HG03196 (cell line): Measurements from ENCODE around the gene CCDC122.

Experiments used
- ATAC-seq: cut with Tn5 transposase; IDR thresholded peaks from one replicate; pipeline ENCODE4 v1.9.1; 2021; ENCODE audit not compliant: unreplicated experiment

CCDC122 gene

DNA sequence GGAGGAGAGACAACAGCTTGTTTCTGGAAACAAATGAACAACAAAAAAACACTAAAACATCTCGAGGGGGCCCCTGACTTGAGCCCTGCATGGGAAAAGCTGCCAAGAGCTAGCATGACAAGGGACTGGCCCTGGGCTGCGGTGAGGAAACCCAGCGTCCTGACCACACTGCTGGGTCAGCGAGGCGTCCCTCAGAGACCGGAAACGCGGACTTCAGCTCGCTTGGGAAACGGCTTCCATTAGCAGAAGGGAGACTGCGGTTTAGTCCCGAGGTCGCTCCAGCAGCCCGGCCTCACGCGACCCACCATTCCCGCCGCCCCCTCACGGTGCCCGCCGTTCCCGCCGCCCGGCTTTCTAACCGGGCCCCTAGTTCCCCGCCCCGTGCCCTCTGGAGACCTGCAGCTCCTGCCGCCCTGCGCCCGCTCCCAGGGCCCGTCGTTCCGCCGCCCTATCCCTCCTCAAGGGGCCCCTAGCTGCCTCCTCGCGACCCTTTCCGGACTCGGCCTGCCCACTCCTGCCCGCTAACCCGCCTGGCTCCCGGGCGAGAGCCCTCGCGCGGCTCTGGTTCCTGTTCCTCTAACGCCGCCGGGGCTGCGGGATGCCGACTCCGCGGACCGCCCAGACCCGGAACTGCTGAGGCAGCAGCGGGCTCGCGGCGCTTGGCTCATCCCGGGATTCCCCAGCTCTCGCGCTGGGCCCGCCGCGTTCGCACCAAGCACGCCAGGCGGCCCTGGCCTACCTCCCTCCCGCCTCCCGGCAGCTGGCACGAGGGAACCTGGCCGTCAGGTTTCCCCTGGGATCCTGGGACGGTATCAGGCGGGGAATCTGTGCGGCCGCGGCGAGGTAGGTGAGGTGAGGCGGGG lies at the start of gene CCDC122:
Gene CCDC122 (minus strand): TSS at position 849 of the 863 bp plus-strand sequence. CDS start 10,364 bp downstream, outside the sequence.
- peak; percentile 74 for ATAC-seq

DNA sequence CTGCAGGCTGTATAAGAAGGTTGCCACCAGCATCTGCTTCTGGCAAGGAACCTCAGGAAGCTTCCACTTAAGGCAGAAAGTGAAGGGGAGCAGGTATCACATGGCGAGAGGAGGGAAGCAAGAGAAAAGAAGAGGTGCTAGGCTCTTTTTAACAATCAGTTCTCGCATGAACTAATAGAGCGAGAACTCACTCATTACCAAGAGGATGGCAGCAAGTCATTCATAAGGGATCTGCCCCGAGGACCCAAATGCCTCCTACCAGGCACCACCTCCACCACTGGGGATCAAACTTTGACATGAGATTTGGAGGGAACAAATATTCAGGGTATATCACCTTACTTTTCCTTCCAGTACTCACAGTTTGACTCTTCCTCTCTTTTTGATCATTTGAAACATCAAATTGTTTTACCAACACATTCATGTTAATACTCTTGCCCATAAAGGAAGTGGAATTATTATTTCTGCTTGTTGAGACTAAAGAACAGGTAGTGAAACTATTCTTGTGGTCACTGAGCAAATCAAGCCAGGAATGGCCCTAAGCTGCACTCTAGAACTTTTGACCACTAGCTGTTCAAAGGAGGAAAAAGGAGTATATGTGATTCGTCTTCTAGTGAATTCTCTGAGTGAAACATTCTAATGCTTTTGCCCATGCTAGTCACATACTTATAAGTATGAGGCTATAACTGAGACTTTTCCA lies 45.2 kb upstream of the CCDC122 start:
- ATAC-seq, result peak; percentile 65

DNA sequence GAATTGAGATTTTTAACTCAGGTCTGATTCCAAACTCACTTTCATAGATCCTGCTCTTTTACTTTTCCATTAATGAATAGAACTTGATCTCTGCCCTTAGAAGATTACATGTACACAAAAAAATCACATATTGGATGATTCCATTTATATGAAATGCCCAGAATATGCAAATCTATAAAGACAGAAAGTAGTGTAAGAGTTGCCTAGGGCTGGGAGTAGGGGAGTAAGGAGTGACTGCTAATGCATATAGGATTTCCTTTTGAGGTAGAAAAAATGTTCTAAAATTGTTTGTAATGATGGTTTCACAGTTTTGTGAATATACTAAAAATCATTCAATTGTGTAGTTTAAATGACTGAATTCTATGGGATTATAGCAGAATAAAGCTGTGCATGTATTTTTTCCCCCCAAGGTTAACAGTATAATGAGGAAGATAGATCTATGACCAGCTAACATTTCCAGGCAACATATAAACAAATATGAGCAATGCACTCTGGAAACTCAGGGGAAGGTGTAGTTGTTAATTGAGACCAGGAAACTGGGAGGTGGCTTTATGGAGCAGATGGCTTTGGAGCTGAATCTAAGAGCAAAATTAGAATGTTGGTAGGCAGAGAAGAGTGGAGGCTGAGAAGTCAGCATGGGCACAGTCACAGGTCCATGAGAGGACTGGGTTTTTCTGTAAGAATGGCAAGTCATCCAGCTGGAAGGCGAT lies 41.6 kb upstream of the CCDC122 start:
- no peak for ATAC-seq

DNA sequence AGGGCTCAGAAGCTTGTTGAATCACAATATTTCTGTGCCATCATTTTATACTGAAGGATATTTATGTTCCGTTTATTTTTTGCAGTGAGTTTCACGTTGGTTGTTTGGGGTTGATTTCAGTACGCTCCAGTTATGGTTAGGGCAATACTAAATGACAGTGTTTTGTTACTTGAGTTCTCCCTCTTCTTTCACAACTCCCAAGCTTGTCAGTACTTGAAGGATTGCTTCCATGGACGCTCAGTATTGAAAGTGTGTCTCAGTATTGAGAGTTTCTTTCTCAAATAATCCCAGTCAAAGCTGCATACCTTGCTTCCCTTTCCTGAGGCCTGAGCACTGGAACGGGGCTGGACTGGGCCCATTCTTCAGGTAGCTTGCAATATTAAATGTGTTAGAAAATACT lies 39.1 kb upstream of the CCDC122 start:
- no peak for ATAC-seq

DNA sequence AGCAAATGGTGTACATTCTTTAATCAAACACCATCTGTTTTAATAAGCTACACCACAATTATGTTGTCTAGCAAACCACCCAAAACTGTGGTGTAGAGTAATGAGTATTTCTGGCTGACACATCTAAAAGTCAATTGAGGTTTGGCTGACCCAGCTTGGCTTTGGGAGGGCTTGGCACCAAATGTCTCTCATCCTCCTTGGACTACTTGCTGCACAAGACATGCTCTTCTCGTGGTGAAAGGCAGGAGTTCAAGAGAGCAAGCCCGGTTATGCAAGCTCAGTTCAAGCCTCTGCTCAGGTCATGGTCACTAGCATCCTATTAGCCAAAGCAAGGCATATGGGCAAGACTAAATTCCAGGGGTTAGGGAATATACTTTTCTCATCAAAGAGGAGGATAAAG lies 37.3 kb upstream of the CCDC122 start:
- ATAC-seq, result no peak

DNA sequence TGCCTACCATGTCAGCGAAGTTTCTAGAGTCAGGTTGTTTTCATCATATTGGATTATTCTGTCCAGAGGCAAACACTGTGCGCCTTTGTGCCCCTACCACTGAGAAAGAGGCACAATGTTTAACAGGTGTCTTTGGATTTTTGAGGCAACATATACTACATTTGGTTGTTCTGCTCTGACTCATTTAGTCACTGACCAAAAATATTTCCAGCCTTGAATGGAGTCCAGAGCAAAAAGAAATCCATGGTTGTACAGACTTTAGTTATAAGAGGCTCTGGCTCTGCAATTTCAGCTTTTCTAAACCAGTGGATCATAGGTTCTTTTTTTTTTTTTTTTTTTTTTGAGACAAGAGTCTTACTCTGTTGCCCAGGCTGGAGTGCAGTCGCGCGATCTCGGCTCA lies 35.9 kb upstream of the CCDC122 start:
- ATAC-seq, result no peak

DNA sequence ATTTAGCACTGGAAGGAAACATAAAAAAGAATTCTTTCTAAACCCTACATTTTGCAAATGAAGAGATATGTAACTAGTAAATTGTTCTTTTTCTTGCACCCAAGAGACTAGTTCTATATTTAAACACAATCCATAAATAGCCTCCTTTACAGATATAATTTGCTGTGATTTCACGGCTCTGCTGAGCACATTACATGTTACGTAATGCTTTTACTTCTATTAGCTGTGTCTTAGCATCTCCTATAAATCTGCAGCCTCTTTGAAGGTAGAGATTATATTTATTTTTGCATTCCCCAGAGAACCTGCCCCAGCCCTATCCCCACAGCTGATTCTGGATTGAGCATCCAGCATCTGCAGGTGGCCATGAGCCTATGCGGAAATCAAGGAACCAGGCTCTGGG lies 32.3 kb upstream of the CCDC122 start:
- ATAC-seq, result no peak

DNA sequence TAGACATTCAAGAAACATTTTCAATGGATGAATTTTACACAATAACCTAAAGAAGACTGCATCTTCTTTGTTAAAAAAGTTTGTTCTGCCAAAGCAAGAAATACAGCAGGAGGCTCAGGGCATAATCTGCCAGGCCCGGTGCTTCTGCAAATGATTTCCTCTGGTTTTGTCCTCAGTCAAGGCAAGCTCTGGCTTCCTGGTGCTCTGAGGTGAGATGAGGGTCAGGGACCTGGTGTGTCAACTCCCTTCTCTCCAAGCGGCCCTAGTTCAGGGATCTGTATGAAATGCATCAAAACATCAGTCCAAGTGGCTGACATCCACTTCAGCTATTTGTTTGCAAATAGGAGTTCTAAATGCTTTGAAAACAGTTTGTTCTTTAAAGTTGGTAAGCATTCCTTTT lies 31.7 kb upstream of the CCDC122 start:
- no peak for ATAC-seq

DNA sequence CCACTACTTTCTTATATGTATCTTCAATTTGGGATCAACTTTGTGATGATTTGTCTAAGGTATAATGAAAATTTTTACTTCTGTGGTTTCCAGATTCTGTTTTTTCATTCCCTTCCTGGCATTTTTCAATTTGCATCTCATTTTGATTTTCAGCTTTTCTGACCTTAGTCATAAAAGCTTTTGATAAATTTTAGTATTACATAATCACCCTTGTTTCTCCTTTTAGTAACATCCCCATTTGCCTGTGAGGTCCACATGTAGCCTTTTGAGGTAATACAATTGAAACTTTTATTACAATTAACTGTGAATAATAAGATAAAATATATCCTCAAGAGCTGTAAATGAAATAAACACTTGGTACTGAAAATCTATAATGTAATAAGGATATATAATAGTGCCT lies 31.3 kb upstream of the CCDC122 start:
- no peak for ATAC-seq

DNA sequence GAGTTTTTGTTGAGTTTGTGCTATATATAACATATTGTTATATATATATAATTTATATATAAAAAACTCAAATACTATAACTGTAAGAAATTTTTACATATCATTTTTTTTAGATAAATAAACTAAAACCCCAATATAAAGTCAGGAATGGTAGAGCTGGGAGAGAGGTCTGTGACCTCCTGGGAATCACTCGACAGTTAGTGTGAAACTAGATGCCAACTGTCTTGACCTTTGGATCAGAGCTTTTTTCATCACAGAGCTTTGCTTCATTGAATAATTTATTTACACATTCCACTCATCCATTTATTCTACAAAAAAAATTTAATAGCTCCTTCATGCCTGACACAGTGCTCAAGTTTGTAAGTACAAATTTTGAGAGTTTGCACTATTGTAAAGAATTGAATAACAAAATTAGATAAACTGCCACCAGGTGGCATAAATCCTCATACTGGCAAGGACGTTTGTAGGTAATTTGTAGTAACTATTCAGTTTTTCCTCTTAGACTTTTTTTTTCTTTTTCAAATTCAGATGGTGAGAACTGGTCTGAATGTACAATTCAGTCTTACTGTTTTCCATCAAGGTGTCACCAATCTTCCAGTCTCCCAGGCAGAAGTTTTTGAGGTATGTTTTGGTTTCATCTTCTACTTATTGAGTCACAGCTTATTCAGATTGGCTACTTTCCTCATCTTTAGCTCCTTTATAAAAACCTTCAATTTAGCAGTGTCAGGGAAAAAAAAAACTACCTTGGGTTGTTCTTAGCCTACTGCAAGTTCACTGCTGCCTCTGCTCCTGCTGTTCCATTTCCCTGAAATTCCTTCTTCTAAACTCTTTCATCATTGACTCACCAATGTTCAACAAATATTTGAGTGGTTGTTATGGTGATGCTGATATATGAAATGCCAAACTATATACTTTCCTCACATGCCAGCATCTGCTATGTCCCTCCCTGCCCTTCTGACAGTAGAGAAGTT lies 28.9 kb upstream of the CCDC122 start:
- no peak for ATAC-seq

DNA sequence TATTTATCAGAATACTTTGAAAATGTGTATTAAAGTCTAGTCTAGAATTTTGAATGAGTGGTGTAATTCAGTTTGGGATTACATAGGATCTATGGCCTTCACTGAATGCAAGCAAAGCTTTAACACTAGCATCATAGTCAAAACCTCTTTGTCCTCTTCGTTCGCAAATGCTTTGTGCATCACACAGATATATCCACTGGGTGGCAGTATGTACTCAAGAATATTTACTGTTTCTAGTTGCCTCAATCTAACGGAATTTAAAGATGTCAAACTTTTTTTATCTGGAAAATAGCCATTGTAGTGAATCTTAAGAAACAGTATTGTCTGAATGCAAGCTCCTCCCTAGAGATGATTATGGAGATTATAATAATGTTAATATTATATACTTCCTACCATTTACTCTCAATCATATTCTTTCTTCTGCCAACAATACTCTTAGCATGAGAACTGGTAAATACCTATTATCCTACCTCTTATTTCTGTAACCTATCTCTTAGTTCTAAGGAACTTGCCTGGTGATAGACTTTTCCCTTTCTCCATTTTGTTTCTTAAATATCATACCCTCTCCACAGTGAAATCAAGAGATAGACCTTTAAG lies 26.0 kb upstream of the CCDC122 start:
- no peak for ATAC-seq

DNA sequence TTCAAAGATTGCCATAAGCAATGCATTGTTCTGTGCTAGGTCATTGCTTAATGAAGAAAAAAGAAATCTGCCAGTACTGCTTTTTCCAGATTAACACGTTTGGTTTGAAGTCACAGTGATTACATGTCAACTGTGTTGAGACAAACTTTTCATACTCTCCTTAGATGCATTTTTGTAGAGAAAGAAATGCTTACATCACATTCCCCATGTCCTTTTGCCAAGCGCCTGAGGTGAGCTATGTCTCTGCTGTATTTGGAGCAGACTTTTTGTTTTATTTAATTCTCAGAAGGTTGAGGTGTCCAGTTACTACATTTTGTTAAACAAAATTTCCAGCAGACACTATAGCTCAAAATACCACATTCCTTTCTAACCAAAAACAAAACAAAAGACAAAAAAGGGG lies 16.4 kb upstream of the CCDC122 start:
- ATAC-seq, result no peak

DNA sequence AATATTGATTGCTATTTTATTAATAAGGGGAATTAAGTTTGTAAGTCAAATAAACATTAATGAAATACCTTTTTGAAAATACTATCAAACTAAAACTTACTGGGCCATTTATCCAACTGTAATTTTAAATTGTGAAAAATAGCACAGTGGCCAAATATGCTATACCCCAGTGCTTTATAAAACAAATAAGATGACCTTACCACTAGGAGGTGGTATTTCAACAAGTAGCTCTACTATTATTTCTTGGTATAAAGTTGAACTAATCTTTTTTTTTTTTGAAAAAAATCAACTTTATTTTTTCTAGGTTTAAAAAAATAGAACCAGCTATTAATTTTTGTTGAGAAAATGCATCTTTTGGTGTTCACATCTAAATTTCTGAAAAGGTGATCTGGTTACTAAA lies 14.9 kb upstream of the CCDC122 start:
- no peak for ATAC-seq

DNA sequence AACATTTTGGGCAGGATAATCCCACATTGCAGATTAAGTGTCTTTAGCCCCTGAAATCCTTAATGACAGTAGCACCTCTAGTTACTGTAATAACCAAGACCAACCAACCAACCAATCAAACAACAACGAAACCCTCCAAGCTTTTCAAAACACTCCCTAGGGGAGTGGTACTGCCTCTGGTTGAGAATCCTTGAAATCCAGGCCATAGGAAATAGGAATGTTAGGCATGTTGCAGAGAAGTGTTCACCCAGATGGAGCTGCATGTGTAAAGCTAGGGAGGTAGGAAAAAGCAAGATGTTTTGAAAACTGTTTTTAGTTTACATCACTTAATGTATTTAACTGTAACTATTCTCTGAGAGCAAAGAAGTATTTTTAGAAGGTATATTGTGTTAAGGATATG lies 4.7 kb upstream of the CCDC122 start:
- no peak for ATAC-seq

DNA sequence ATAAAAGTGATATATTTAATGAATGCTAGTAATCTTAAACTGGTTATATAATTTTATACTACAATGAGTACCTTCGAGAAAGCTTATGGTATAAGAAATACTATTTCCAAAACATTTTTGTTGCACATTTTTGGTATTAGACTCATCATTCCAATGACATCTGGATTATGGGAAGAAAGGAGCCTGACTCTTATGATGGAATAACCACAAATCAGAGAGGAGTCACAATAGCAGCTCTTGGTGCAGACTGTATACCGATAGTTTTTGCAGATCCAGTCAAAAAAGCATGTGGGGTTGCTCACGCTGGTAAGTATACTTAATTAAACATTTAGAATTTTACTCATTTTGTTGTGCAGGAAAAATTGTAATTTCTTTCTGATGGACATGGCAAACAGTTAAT lies 4.1 kb upstream of the CCDC122 start:
- ATAC-seq, result no peak

DNA sequence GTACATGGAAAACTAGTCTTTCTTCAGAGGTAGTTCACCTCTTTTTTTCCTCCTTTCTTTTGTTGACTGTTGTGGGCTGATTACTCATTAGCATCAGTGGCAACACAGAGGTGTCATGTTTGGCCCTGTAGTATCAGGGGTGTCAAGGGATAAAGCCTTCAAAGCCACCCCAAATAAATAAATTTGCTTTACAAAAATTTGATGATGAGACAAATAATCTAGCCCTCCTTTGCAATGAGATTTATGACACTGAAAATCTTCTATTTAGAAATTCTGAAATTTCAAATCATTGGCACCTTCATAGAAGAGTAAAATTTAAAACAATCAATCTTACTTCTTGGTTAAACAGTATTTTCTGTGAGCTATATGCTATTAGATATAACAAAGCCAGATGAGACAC lies 2.0 kb upstream of the CCDC122 start:
- no peak for ATAC-seq

DNA sequence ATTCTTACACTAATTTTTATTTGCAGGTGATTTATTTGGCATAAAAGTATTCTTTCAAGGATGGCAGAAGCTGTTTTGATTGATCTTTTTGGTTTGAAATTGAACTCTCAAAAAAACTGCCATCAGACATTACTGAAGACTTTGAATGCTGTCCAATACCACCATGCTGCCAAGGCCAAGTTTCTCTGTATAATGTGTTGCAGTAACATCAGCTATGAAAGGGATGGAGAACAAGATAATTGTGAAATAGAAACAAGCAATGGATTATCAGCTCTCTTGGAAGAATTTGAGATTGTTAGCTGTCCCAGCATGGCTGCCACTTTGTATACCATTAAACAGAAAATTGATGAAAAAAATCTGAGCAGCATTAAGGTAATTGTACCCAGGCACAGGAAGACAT lies 1.4 kb upstream of the CCDC122 start:
- ATAC-seq, result no peak

DNA sequence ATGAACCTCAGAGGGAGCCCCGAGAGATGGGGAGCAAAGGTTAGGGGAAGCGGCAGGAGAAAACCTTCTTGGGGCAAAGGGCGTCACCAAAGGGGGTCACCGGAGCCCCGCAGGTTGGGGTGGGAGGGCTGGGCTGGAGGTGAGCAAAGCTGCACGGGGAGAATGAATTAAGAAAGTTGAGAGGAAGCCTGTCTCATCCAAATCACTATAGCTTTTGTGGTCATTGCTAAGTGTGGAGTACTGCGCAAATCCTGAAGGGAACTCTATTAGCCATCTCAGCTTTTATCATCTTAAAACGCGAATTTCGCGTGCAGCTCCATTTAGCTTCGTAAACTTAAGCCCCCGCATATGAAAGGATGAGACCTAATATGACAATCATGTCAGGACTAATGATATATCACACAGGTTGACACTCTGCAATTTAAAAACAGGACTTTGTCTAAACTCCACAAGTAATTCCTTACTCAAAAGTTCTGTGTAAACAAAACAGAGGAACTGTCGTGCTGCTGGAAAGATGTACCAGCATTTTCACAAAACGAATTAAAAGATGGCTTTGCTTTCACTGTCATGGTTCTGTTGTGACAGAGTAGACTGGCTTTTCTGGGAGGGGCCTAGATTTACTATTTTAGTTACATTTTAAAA lies 795 bp upstream of the CCDC122 start:
- peak; percentile 7 for ATAC-seq

DNA sequence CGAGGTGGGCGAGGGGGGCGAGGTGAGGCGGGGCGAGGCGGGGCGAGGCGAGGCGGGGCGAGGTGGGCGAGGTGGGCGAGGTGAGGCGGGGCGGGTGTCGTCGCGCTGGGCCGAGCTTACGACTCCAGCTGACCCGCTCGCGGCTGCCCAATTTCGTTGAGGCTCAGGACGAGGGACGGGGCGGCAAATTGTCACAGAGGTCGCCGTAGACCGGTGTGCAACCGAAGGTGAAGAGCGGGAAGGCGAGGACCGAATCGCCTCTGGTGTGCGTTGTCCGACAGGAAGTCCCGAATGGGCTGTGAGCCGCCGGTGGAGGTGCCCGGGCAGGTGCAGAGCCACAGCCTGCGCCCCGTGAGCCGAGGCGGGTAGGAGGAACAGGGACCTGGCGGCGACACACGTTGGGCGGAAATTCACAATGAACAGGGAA lies 228 bp upstream of the CCDC122 start, which contains the start of gene LACC1:
Gene LACC1 (plus strand): TSS at position 150 of the 427 bp plus-strand sequence. CDS start 1,082 bp downstream, outside the sequence.
- ATAC-seq, result peak; percentile 24

DNA sequence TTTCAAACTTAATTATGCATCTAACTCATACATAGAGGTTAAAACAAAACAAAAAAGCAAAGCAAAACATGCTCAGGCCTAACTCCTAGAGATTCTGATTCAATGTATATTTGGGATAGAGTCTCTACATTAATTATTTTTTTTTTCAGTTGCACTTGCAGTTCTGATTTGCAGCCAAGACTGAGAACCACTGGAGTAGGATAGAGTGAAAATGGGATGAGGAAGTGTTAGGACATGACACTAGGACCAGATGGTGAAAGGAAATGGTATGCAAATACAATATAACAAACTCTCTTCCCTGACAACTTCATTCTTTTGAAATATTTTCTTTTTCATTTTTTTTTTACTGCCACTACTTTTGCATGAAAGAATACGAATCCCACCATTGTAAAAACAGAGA lies 1.8 kb downstream of the CCDC122 start:
- no peak for ATAC-seq
